Ovary (tissue), 3 donors: Measurements from ENCODE around the gene LCTL.

Experiments used
- POLR2A ChIP-seq: fragments of 450-650 bp; IDR thresholded peaks from one replicate; pipeline ENCODE4 v1.6.1; 2017; ENCODE audit warnings: antibody characterized with exemption, mild to moderate bottlenecking, moderate library complexity
- TF ChIP-seq, protein P1 (sequence below), 3 donors: fragments of 450-650 bp in 2 of 3; fragments of 200-600 bp in 1 of 3; IDR thresholded peaks; one replicate each; pipeline versions ENCODE4 v1.5.1 to v1.8.0; 2016 to 2022; ENCODE audit warnings: antibody characterized with exemption in 3 of 3, mild to moderate bottlenecking in 1 of 3
- donor health status: DM: no; HTN: no; CAD: no.

DNA sequence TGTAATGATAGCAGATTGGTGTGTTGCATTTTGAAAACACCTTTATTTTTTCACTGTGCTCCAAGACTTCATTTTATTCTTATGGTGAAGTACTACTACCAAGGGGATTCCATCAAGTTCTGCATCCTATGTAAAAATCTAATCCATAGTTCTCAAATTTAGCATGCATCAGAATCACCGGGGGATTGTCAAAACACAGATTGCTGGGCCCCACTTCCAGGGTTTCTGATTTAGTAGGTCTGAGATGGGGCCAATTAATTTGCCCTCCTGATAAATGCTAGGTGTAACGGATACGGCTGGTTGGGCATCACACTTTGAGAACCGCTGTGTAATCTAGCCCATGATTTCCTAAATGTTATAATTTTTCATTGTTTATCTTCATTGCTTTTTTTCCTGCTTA, 60.0 kb downstream of the LCTL start:
- TF ChIP-seq, protein P1, sequence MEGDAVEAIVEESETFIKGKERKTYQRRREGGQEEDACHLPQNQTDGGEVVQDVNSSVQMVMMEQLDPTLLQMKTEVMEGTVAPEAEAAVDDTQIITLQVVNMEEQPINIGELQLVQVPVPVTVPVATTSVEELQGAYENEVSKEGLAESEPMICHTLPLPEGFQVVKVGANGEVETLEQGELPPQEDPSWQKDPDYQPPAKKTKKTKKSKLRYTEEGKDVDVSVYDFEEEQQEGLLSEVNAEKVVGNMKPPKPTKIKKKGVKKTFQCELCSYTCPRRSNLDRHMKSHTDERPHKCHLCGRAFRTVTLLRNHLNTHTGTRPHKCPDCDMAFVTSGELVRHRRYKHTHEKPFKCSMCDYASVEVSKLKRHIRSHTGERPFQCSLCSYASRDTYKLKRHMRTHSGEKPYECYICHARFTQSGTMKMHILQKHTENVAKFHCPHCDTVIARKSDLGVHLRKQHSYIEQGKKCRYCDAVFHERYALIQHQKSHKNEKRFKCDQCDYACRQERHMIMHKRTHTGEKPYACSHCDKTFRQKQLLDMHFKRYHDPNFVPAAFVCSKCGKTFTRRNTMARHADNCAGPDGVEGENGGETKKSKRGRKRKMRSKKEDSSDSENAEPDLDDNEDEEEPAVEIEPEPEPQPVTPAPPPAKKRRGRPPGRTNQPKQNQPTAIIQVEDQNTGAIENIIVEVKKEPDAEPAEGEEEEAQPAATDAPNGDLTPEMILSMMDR (IDR thresholded peaks at IDR 0.05) = no peak
- TF ChIP-seq POLR2A = no peak
